WTC11 (cell line): ENCODE data around the gene NHSL2. TPM values are rescaled to one million over a fixed set of nuclear protein-coding genes. Genes with fewer than 3 reads are reported as not detected.

Source experiments
- ATAC-seq: fragments of 200-7000 bp; cut with Tn5 transposase; 2 replicates; pipeline ENCODE4 v1.10.0; 2021; ENCODE audit warnings: mild to moderate bottlenecking, moderate library complexity
- CTCF ChIA-PET: fragments of 300-600 bp; sonication (Branson Sonifier 250); formaldehyde crosslinking; loops from one replicate; lab custom pipeline; 2021; ENCODE audit warnings: antibody characterized with exemption; lab: Charles Lee
- POLR2A ChIA-PET: fragments of 350-600 bp; sonication (Branson Sonifier 250); formaldehyde crosslinking; loops from one replicate; lab custom pipeline; 2021; ENCODE audit warnings: antibody characterized with exemption; lab: Charles Lee
- DNase-seq: peaks from one replicate; pipeline ENCODE4 v3.0.0; 2021; ENCODE audit warnings: low spot score
- H3K27ac Mint-ChIP-seq: 2 replicates; pipeline ENCODE4 v1.8.0; 2021; ENCODE audit warnings: mixed read lengths
- H3K27me3 Mint-ChIP-seq: 2 replicates; pipeline ENCODE4 v1.8.0; 2021; ENCODE audit warnings: low read depth, mild to moderate bottlenecking, moderate library complexity, mixed read lengths
- H3K36me3 Mint-ChIP-seq: 2 replicates; pipeline ENCODE4 v1.8.0; 2021; ENCODE audit warnings: mixed read lengths
- H3K4me1 Mint-ChIP-seq: 2 replicates; pipeline ENCODE4 v1.8.0; 2022; ENCODE audit warnings: mixed read lengths
- H3K4me3 Mint-ChIP-seq: 2 replicates; pipeline ENCODE4 v1.8.0; 2021; ENCODE audit warnings: mild to moderate bottlenecking, moderate library complexity, mixed read lengths
- H3K9me3 Mint-ChIP-seq: 2 replicates; pipeline ENCODE4 v1.8.0; 2021; ENCODE audit warnings: mixed read lengths
- AFF4 ChIP-seq: sonication (generic); formaldehyde crosslinking; IDR thresholded peaks from 2 replicates; pipeline ENCODE4 v1.8.1; 2023; ENCODE audit warnings: mild to moderate bottlenecking, missing genetic modification reagents, borderline replicate concordance
- ATF1 ChIP-seq: sonication (generic); formaldehyde crosslinking; IDR thresholded peaks from 2 replicates; pipeline ENCODE4 v1.8.1; 2023; ENCODE audit warnings: mild to moderate bottlenecking, moderate library complexity, missing genetic modification reagents
- ATF3 ChIP-seq: sonication (generic); formaldehyde crosslinking; conservative IDR thresholded peaks from 2 replicates; pipeline ENCODE4 v1.8.1; 2022; ENCODE audit warnings: mild to moderate bottlenecking, missing genetic modification reagents
- CREB1 ChIP-seq: sonication (generic); formaldehyde crosslinking; IDR thresholded peaks from 2 replicates; pipeline ENCODE4 v1.8.0; 2023; ENCODE audit warnings: mild to moderate bottlenecking, missing genetic modification reagents
- E2F1 ChIP-seq: sonication (generic); formaldehyde crosslinking; IDR thresholded peaks from 2 replicates; pipeline ENCODE4 v1.8.0; 2022; ENCODE audit warnings: mild to moderate bottlenecking, missing genetic modification reagents
- ELF4 ChIP-seq: sonication (generic); formaldehyde crosslinking; IDR thresholded peaks from 2 replicates; pipeline ENCODE4 v1.8.1; 2022; ENCODE audit warnings: low read depth, mild to moderate bottlenecking, moderate library complexity, missing genetic modification reagents
- FOXP4 ChIP-seq: sonication (generic); formaldehyde crosslinking; IDR thresholded peaks from 2 replicates; pipeline ENCODE4 v1.8.0; 2022; ENCODE audit warnings: mild to moderate bottlenecking, missing genetic modification reagents
- GABPB1 ChIP-seq: sonication (generic); formaldehyde crosslinking; IDR thresholded peaks from 2 replicates; pipeline ENCODE4 v1.8.1; 2023; ENCODE audit warnings: mild to moderate bottlenecking, missing genetic modification reagents
- GRHL2 ChIP-seq: fragments of 250-450 bp; sonication (Bioruptor Pico); IDR thresholded peaks from 2 replicates; pipeline ENCODE4 v1.8.0; 2022; ENCODE audit warnings: mild to moderate bottlenecking, moderate library complexity; ENCODE audit not compliant: insufficient replicate concordance, severe bottlenecking
- GTF2I ChIP-seq: fragments of 250-450 bp; sonication (Bioruptor Pico); conservative IDR thresholded peaks from 2 replicates; pipeline ENCODE4 v1.4.0; 2021; ENCODE audit warnings: mild to moderate bottlenecking
- MYBL2 ChIP-seq: sonication (generic); formaldehyde crosslinking; IDR thresholded peaks from 2 replicates; pipeline ENCODE4 v1.8.1; 2023; ENCODE audit warnings: mild to moderate bottlenecking, moderate library complexity, missing genetic modification reagents
- PRRX2 ChIP-seq: fragments of 250-450 bp; sonication (Bioruptor Pico); IDR thresholded peaks from 2 replicates; pipeline ENCODE4 v1.8.0; 2021; ENCODE audit warnings: mild to moderate bottlenecking
- RELA ChIP-seq: sonication (generic); formaldehyde crosslinking; IDR thresholded peaks from 2 replicates; pipeline ENCODE4 v1.8.1; 2022; ENCODE audit warnings: missing genetic modification reagents, mild to moderate bottlenecking, borderline replicate concordance
- SMAD3 ChIP-seq: sonication (generic); formaldehyde crosslinking; IDR thresholded peaks from 2 replicates; pipeline ENCODE4 v1.8.0; 2022; ENCODE audit warnings: missing genetic modification reagents, mild to moderate bottlenecking, borderline replicate concordance
- SP1 ChIP-seq: sonication (generic); formaldehyde crosslinking; conservative IDR thresholded peaks from 2 replicates; pipeline ENCODE4 v1.8.1; 2022; ENCODE audit warnings: missing genetic modification reagents
- ZNF121 ChIP-seq: sonication (generic); formaldehyde crosslinking; IDR thresholded peaks from 2 replicates; pipeline ENCODE4 v1.8.0; 2023; ENCODE audit warnings: missing genetic modification reagents
- ZNF138 ChIP-seq: sonication (generic); formaldehyde crosslinking; conservative IDR thresholded peaks from 2 replicates; pipeline ENCODE4 v1.8.1; 2022; ENCODE audit warnings: mild to moderate bottlenecking, moderate library complexity, missing genetic modification reagents
- ZNF232 ChIP-seq: sonication (generic); formaldehyde crosslinking; IDR thresholded peaks from 2 replicates; pipeline ENCODE4 v1.8.0; 2022; ENCODE audit warnings: mild to moderate bottlenecking, missing genetic modification reagents
- ZNF263 ChIP-seq: sonication (generic); formaldehyde crosslinking; IDR thresholded peaks from 2 replicates; pipeline ENCODE4 v1.8.1; 2022; ENCODE audit warnings: low read depth, mild to moderate bottlenecking, moderate library complexity, missing genetic modification reagents
- ZNF416 ChIP-seq: fragments of 250-450 bp; sonication (Bioruptor Pico); IDR thresholded peaks from 2 replicates; pipeline ENCODE4 v1.9.0; 2021; ENCODE audit warnings: mild to moderate bottlenecking, inconsistent platforms
- ZNF532 ChIP-seq: fragments of 250-450 bp; sonication (Bioruptor Pico); IDR thresholded peaks from 2 replicates; pipeline ENCODE4 v1.9.0; 2021; ENCODE audit warnings: mild to moderate bottlenecking, borderline replicate concordance
- total RNA-seq: library from RNA; stranded (reverse); gene quantifications from 3 replicates; pipeline ENCODE4 v1.2.3, GENCODE V29; 2021

The NHSL2 gene
- total RNA-seq, 1 experiment from 2014 or later, result 7.9 TPM

GRCh38 chrX:72079607-72080006 lies 169.0 kb downstream of the NHSL2 start:
- no peak; the same call in 1 of the 2 replicates for ATAC-seq
- Mint-ChIP-seq H3K4me1 (peaks cover 30% of the 10 kb centered on the region), H3K27me3 (no peaks in the 10 kb centered on the region), H3K9me3 (no peaks in the 10 kb centered on the region), H3K4me3 (no peak overlapping the region)
- ChIA-PET POLR2A (no interaction called here), CTCF (interaction anchor here (0.7 kb wide), 1 partner anchor 58 kb away, joined by 3 read pairs; no protein-coding TSS in a partner anchor)
- TF ChIP-seq ZNF121 (no peak), GABPB1 (CRISPR knock-in tag) (no peak), SP1 (CRISPR knock-in tag) (no peak), ZNF416 (CRISPR knock-in tag) (no peak), ATF3 (CRISPR knock-in tag) (no peak), MYBL2 (no peak), GTF2I (CRISPR knock-in tag) (no peak), ELF4 (CRISPR knock-in tag) (no peak)
- TF ChIP-seq, all 79 proteins: peak for 0
- H3K27ac Mint-ChIP-seq, result 0 out of 2 replicates have a peak overlapping the region, but pooled peaks have one; percentile 27
- DNase-seq, result no peak
- H3K36me3 Mint-ChIP-seq, result no peaks in the 10 kb centered on the region

GRCh38 chrX:72080150-72080549 lies 169.5 kb downstream of the NHSL2 start:
- no peaks in the 10 kb centered on the region for H3K27me3 Mint-ChIP-seq
- peaks cover 30% of the 10 kb centered on the region for H3K4me1 Mint-ChIP-seq
- ChIA-PET CTCF (no interaction called here), POLR2A (no interaction called here)
- ATAC-seq, result no peak
- TF ChIP-seq ZNF138 (CRISPR knock-in tag) (no peak), GRHL2 (CRISPR knock-in tag) (no peak), AFF4 (CRISPR knock-in tag) (no peak), RELA (CRISPR knock-in tag) (no peak)
- no peak overlapping the region for H3K4me3 Mint-ChIP-seq
- no peak for DNase-seq
- no peaks in the 10 kb centered on the region for H3K9me3 Mint-ChIP-seq
- peak overlapping the region; percentile 27; the same call in 1 of the 2 replicates for H3K27ac Mint-ChIP-seq
- no peaks in the 10 kb centered on the region for H3K36me3 Mint-ChIP-seq

GRCh38 chrX:72080800-72081199 lies 170.2 kb downstream of the NHSL2 start:
- Mint-ChIP-seq H3K36me3 (no peaks in the 10 kb centered on the region), H3K9me3 (no peaks in the 10 kb centered on the region), H3K4me3 (no peak overlapping the region), H3K27me3 (no peaks in the 10 kb centered on the region), H3K4me1 (peaks cover 31% of the 10 kb centered on the region), H3K27ac (no peak overlapping the region)
- CTCF ChIA-PET, result interaction anchor here (1.1 kb wide), 1 partner anchor 59 kb away, joined by 3 read pairs; no protein-coding TSS in a partner anchor
- POLR2A ChIA-PET, result no interaction called here
- no peak for DNase-seq
- ATAC-seq, result no peak
- TF ChIP-seq ATF1 (no peak), ZNF263 (CRISPR knock-in tag) (no peak), ZNF232 (CRISPR knock-in tag) (no peak), FOXP4 (CRISPR knock-in tag) (no peak), PRRX2 (no peak), CREB1 (no peak), RELA (CRISPR knock-in tag) (no peak), ZNF532 (CRISPR knock-in tag) (no peak), SMAD3 (no peak), GABPB1 (CRISPR knock-in tag) (no peak), E2F1 (CRISPR knock-in tag) (no peak)
